KMS-11 (cell line): Measurements from ENCODE around the gene SLC28A2.
A peak's percentile ranks its signal among the peaks of the same experiment; 100 is the strongest.

Experiments
- H2AFZ ChIP-seq: fragments of 200-600 bp; sonication (generic); 2 replicates; pipeline ENCODE4 v1.6.1; 2016; ENCODE audit warnings: antibody characterized with exemption, mixed run types, low read depth
- H3K27ac ChIP-seq: fragments of 200-600 bp; sonication (generic); 2 replicates; pipeline ENCODE4 v1.6.1; 2016; ENCODE audit warnings: mild to moderate bottlenecking, mixed run types
- H3K27me3 ChIP-seq: fragments of 200-600 bp; sonication (generic); 2 replicates; pipeline ENCODE4 v1.6.1; 2017; ENCODE audit warnings: mild to moderate bottlenecking, low read depth, mixed run types, moderate library complexity; ENCODE audit not compliant: insufficient read depth
- H3K36me3 ChIP-seq: fragments of 200-600 bp; sonication (generic); 2 replicates; pipeline ENCODE4 v1.6.1; 2017; ENCODE audit warnings: mild to moderate bottlenecking, mixed run types; ENCODE audit not compliant: insufficient read depth
- H3K4me1 ChIP-seq: fragments of 200-600 bp; sonication (generic); 2 replicates; pipeline ENCODE4 v1.6.1; 2016; ENCODE audit warnings: mild to moderate bottlenecking, low read depth, mixed run types; ENCODE audit not compliant: poor library complexity, severe bottlenecking
- H3K4me2 ChIP-seq: fragments of 200-600 bp; sonication (generic); 2 replicates; pipeline ENCODE4 v1.7.0; 2016; ENCODE audit warnings: mild to moderate bottlenecking, mixed run types
- H3K4me3 ChIP-seq: fragments of 200-600 bp; sonication (generic); IDR thresholded peaks from 2 replicates; pipeline ENCODE4 v1.6.1; 2017; ENCODE audit warnings: low read depth, low read length, mixed read lengths; ENCODE audit not compliant: insufficient read depth
- H3K79me2 ChIP-seq: fragments of 200-600 bp; sonication (generic); 2 replicates; pipeline ENCODE4 v1.6.1; 2016; ENCODE audit warnings: low read depth, mixed run types; ENCODE audit not compliant: insufficient read depth
- H3K9ac ChIP-seq: fragments of 200-600 bp; sonication (generic); 2 replicates; pipeline ENCODE4 v1.6.1; 2016; ENCODE audit warnings: mild to moderate bottlenecking, mixed run types
- H4K20me1 ChIP-seq: fragments of 200-600 bp; sonication (generic); 2 replicates; pipeline ENCODE4 v1.6.1; 2016; ENCODE audit warnings: mild to moderate bottlenecking, mixed run types; ENCODE audit not compliant: insufficient read depth
- TF ChIP-seq, protein P1 (sequence below): fragments of 200-600 bp; sonication (generic); conservative IDR thresholded peaks from 2 replicates; pipeline ENCODE4 v1.6.1; 2017; ENCODE audit warnings: low read depth, mild to moderate bottlenecking, antibody characterized with exemption, low read length, moderate library complexity, mixed read lengths

Gene SLC28A2

DNA sequence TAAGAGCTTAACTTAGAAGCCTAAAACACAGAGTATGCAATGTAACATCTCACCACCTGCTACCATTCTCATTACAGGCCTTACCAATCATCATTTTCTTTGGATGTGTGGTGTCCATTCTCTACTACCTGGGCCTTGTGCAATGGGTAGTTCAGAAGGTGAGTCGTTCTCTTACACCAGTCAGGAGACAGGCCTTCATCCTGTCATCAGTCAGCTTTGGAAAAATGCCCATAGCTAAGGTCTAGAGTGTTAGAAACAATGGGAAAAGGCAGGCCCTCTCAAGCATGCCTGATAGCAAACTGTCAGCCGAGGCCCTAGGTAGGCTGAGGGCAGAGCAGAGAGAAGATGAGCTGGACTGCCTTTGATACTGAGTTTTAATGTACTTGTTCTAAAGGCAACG lies 13.5 kb downstream of the SLC28A2 start:
- no peak overlapping the region for H3K9ac ChIP-seq
- H3K27ac ChIP-seq, result no peak overlapping the region
- H3K4me2 ChIP-seq, result no peak overlapping the region
- no peak overlapping the region for H2AFZ ChIP-seq
- H3K36me3 ChIP-seq, result no peaks in the 10 kb centered on the region
- no peaks in the 10 kb centered on the region for H3K79me2 ChIP-seq
- TF ChIP-seq, protein P1, sequence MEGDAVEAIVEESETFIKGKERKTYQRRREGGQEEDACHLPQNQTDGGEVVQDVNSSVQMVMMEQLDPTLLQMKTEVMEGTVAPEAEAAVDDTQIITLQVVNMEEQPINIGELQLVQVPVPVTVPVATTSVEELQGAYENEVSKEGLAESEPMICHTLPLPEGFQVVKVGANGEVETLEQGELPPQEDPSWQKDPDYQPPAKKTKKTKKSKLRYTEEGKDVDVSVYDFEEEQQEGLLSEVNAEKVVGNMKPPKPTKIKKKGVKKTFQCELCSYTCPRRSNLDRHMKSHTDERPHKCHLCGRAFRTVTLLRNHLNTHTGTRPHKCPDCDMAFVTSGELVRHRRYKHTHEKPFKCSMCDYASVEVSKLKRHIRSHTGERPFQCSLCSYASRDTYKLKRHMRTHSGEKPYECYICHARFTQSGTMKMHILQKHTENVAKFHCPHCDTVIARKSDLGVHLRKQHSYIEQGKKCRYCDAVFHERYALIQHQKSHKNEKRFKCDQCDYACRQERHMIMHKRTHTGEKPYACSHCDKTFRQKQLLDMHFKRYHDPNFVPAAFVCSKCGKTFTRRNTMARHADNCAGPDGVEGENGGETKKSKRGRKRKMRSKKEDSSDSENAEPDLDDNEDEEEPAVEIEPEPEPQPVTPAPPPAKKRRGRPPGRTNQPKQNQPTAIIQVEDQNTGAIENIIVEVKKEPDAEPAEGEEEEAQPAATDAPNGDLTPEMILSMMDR, result no peak
- no peaks in the 10 kb centered on the region for H3K27me3 ChIP-seq
- no peaks in the 10 kb centered on the region for H4K20me1 ChIP-seq
- no peaks in the 10 kb centered on the region for H3K4me1 ChIP-seq
- no peak overlapping the region for H3K4me3 ChIP-seq

DNA sequence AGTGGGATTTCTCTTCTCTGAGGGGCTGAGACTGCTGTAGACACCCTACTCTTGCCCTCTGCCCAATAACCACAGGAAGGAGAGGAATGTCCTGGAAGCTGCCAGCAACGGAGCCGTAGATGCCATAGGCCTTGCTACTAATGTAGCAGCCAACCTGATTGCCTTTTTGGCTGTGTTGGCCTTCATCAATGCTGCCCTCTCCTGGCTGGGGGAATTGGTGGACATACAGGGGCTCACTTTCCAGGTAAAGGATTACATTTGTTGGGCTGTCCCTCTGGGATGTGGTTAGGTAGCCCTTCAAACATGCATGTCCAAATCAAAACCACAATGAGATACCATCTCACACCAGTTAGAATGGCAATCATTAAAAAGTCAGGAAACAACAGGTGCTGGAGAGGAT lies 16.1 kb downstream of the SLC28A2 start:
- Histone ChIP-seq H3K4me1 (no peaks in the 10 kb centered on the region), H2AFZ (no peak overlapping the region), H3K27me3 (no peaks in the 10 kb centered on the region), H4K20me1 (no peaks in the 10 kb centered on the region), H3K9ac (no peak overlapping the region), H3K36me3 (no peaks in the 10 kb centered on the region), H3K27ac (no peak overlapping the region), H3K4me3 (no peak overlapping the region), H3K4me2 (no peak overlapping the region), H3K79me2 (no peaks in the 10 kb centered on the region)
- TF ChIP-seq, protein P1, result no peak

DNA sequence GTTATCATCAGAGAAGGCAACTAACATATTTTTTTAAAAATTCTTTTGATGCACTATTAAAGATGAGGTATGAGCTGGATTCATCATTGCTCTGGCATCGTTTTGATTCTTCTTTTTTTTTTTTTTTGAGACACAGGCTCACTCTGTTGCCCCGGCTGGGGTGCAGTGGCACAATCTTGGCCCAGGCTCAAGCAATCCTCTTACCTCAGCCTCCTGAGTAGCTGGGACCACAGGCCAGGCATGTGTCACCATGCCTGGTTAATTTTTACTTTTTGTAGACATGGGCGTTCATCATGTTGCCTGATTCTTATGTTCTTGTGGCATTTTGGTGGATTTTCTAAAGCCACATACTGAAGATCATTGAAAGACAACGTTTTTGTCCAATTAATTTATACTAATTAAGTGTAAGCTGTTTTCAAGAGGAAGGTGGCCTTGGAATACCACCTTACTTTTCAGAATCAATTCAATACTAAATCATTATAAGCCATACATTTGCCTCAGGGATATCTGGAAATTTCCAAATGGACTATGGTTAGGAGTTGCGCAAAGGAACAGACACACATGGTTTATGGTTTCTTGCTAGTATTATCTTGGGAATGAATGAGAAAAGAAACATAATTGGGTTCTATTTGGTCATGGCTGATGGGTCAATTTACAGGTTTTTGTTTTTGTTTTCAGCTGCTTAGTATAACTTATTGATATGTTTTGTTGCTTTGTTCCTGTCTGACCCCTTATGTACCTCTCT lies 22.8 kb downstream of the SLC28A2 start:
- Histone ChIP-seq H3K27me3 (no peaks in the 10 kb centered on the region), H4K20me1 (no peaks in the 10 kb centered on the region), H3K27ac (no peak overlapping the region), H3K4me1 (no peaks in the 10 kb centered on the region), H3K36me3 (no peaks in the 10 kb centered on the region), H2AFZ (no peak overlapping the region), H3K4me3 (no peak overlapping the region), H3K4me2 (no peak overlapping the region), H3K79me2 (no peaks in the 10 kb centered on the region), H3K9ac (no peak overlapping the region)
- TF ChIP-seq, protein P1, result no peak

DNA sequence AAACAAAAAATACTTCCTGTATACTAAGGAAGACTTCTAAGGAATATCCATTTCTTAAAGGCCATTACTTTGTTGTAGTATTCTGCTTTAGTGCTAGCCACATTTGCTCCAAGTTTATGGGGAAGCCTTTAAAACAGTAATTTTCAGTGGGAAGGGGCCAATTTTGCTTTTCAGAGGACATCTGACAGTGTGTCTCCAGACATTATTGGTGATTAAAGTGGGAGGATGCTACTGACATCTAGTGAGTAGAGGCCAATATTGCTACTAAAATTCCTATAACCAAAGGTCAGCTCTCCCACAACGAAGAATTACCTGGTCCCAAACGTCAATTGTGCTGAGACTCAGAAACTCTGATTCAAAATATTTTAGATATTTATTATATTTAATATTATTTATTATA lies 24.8 kb downstream of the SLC28A2 start:
- Histone ChIP-seq H3K9ac (no peak overlapping the region), H3K4me2 (no peak overlapping the region), H3K36me3 (no peaks in the 10 kb centered on the region), H2AFZ (no peak overlapping the region), H3K79me2 (no peaks in the 10 kb centered on the region), H3K27ac (no peak overlapping the region), H3K27me3 (no peaks in the 10 kb centered on the region), H3K4me3 (no peak overlapping the region), H4K20me1 (no peaks in the 10 kb centered on the region), H3K4me1 (no peaks in the 10 kb centered on the region)
- TF ChIP-seq, protein P1, result peak; percentile 39
